HG03378 (cell line): Measurements from ENCODE around the gene ABL2.
"Not testable (repeated sequence)": the region's sequence is repeated elsewhere in the genome, so short reads cannot be mapped to it uniquely, and the experiment has no call there.

Source experiments
- ATAC-seq: cut with Tn5 transposase; IDR thresholded peaks from one replicate; pipeline ENCODE4 v1.9.1; 2021; ENCODE audit warnings: mild to moderate bottlenecking, moderate library complexity; ENCODE audit not compliant: unreplicated experiment

Gene ABL2

DNA sequence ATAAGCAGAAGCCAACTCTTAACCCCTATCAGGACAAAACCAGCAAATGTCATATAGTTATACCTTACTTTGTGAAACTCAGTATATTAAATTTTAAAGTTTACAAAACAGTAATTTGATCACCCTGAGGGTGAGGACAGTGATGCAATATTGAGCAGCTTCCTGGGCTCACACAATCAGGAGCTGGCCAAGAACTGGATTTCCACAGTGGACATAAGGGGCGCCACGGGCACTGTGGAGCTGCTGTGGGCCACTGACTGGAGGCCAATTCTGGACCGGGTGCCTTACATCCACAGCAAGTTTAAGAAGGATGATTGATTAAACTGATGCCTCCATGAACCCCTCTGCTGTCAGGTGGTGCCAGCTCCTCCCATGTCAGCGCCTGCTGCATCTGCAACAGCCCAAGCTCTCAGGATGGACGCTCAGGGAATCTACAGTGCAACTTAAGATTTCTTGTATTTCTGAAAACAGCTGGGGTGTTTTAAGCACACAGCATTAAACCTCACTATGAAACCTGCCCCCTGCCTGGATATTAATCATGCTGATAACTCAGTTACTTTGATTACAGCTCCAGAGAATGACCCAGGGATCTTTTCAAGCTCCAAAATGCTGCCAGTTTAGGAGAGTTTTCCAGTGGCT is 91.7 kb downstream of the ABL2 start:
- ATAC-seq = no peak

GRCh38 chr1:179135707-179136106 is 93.8 kb downstream of the ABL2 start:
- ATAC-seq = not testable (repeated sequence)

GRCh38 chr1:179135168-179135567 is 94.3 kb downstream of the ABL2 start:
- not testable (repeated sequence) for ATAC-seq

DNA sequence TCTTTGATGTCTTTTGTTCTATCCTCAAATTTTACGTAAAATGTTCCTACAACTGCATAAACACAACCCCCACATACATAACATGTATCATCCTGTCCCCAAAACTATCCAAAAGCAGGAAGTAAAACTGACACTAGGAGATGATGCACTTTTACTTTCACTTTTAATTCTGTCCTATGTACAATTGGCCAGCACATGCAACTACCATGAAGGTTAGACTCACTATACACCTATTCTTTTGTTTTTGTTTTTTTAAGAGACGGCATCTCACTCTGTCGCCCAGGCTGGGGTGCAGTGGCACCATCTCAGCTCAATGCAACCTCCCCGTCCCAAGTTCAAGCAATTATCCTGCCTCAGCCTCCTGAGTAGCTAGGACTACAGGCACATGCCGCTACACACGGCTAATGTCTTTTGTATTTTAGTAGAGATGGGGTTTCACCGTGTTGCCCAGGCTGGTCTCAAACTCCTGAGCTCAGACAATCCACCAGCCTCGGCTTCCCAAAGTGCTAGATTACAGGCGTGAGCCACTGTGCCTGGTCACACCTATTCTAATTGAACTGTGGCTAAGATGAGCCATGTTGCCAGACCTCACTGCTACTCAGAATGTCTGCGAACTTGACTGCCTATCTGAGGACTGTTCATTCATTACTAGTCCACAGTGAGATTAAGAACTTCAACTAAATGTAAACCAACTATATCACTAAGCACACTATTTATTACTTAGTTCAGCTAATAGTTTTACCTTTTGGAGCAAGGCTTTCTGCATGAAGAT is 99.6 kb downstream of the ABL2 start:
- peak; percentile 99 for ATAC-seq

DNA sequence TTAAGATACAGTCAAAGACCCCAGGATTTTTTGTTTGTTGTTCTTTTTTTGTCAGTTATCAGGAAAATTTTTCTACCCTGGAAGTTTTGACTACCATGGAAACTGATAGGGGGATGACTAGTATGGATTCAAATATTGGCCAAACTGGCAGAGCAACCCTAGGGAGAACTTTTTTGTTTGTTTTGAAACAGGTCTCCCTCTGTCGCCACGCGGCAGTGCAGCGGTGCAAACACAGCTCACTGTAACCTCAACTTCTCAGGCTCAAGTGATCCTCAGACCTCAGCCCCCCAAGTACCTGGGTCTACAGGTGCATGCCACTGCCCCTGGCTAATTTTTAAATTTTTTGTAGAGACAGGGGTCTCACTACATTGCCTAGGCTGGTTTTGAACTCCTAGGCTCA is 101.0 kb downstream of the ABL2 start:
- no peak for ATAC-seq

GRCh38 chr1:179127163-179127895 is 102.1 kb downstream of the ABL2 start:
- ATAC-seq = no peak

DNA sequence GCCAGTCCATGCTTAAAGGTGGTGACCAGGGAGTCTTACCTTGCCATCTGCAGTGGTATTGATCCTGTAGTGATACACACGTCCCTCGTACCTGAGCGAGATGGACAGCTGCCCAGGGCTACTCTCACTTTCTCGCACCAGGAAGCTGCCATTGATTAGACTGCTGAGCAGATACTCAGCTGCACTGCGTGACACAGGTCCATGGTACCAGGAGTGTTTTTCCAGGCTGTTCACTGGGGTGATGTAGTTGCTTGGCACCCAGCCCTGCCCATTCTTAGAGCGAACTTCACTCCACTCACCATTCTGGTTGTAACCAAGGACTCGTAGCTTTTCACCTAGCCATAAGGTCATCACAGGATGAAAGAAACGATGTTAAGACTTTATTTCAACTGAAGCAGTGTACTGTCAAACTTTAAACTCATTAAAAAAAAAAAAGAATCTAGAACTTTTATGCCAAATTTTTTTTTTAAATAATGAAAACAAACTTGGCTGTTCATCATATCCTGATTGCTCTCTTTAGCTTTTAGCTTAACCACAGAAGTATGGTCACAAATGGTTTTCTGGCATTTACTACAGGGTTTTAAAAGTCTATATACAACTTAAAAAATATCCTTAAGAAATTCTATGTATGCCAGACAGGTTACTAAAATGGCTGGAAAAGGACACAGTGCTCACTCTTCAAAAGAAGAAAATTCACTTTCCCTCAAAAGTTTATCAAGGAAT is 103.0 kb downstream of the ABL2 start:
- no peak for ATAC-seq

GRCh38 chr1:179124873-179125272 is 104.6 kb downstream of the ABL2 start:
- ATAC-seq = no peak

DNA sequence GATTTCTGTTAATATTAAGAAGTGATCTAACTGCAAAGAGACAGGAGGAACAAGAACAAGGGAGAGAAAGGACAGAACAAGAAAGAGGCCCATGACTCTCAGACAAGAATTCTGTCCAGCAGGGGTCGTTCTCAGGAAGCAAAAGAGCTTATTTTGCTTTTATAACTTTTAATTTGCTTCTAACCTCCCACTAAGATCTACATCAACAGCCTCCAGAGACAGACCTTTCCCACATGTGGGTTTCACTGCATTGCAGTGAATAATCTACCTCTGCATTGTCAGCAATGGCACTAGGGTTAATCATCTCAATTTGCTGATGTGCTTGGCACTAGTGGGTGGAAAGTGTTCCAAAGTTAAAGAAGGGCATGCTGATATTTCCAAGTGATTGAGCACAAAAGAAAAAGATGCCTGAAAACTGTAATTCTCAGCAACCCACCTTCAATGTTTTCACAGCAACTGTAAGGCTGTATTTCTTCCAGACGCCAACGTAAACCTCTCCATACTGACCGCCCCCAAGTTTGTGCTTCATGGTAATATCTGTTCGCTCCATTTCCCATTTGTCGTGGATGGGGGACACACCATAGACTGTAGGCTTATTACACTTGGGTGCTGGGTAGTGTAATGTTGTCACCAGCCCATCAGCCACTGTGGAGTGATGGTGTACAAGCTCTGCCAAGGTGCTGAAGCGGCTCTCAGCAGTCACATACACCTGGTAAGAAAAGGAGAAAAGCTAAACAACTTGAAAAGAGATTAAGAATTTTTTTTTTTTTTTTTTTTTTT is 108.1 kb downstream of the ABL2 start:
- ATAC-seq = no peak

DNA sequence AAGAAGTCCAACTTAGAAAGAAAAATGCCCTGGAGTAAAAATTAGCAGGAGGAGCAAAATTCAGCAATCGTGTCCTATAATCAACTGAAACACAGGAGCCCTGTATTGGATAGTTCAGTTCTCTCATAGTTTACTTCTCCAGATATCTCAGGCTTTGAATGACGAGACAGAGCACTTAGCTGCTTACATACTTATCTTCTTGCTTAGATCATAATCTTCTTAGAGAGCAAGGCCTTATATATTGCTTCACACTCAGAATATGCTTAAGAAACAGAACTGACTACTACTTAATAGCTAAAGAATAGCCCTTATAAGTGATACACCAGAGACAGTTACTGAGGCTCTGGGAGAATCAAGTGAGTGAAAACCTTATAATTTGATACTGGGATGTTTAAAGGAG is 108.7 kb downstream of the ABL2 start:
- no peak for ATAC-seq

DNA sequence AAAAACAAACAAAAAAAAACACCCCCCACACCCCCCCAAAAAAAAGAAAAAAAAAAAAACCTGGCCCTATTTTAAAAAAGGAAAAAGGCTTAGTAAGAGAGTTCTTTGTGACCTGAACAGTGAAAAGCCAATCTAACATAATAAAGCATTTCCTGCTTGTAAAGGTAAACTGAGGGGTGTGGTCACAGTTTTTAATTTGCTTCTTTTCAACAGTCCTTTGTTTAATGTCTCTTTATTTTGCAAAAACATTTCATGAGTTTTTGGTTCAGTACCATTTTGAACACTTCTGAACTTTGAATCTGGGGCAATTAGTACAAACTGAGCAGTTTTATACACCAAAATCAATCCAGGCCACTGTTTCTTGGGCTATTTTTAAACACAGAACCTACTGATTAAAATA is 110.0 kb downstream of the ABL2 start:
- ATAC-seq = no peak

- ATAC-seq = no peak
These were observed 114.3 kb downstream of the ABL2 start for GRCh38 chr1:179115181-179115580.

DNA sequence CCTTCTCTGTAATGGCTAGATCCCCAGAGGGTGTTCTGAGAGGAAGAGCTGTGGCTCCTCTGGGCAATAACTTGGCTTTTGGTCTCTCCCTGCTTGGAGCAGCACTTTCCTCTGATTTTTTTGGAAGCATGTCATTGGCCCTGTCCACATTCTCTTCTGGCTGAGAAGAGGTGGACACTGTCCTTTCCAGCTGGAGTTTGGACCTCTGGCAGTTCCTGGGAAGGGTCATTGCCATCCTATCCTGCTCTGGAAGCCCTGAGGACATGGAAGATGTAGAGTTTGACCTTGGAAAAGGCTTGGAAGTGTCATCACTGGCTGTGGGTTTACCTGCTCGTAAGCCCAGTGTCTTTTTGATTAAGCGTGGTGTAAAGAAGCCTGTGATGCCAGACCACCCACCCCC is 120.8 kb downstream of the ABL2 start:
- no peak for ATAC-seq

GRCh38 chr1:179107706-179108629 is 121.5 kb downstream of the ABL2 start:
- ATAC-seq = no peak

GRCh38 chr1:179105393-179105792 is 124.1 kb downstream of the ABL2 start:
- ATAC-seq = no peak

DNA sequence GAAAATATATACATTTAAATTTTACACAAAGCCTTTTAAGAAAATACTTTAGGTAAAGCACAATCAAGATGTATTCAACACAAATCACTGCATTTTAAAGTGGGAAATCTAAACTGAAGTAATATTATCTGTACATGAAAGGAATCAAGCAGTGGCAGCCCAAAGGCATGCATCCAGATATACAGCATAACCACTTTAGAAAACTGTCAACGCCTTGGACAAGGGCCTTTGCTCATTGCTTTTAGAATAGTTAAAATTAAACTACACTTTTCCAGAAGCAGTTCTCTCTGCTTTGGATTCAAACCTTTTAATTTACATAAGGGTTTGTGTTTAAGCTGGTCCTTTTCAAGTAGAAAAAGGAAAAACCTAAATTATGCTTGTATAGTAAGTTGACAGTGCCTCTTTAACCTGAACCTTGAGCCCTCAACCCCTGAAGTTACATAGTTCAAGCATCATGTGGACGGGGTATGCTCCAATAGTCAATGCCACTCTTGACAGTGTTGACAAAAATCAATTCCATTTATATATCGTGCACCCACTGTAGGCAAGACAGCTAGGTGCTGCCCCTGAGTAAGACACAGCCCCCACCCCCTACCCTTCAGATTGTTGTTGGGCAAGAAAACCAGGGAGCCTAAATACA is 124.7 kb downstream of the ABL2 start:
- ATAC-seq = no peak

DNA sequence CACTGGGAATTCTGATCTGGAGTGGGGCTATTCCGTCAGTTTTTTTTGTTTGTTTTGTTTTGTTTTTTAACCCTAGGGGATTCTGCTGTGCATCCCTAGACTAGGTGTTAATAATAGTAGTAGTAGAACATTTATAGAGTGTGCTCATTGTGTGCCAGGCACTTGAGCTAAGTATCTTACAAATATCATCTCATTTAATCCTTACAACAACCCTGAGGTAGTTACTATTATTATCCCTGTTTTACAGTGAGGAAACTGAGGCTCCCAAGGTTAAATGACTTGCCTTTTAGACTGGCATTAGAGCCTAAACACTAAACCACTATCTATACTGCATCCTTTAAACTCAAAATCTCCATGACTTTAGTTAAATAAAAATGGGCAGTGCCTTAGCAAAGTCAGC is 125.5 kb downstream of the ABL2 start:
- ATAC-seq = no peak

DNA sequence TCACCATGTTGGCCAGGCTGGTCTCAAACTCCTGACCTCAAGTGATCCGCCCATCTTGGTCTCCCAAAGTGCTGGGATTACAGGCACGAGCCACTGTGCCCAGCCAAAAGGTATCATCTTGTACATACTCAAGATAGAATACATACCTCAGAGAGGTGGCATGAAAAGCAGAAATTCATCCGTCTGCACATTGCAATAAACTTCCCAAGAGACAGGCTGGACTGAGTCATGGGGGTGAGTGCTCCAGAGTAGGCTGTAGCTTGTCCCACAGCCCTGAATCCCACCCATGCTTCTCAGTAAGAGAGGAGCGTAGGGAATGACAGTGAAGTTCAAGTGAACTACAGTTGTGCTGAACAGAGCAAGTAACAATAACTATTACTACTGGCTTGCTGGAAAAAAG is 127.9 kb downstream of the ABL2 start:
- no peak for ATAC-seq

DNA sequence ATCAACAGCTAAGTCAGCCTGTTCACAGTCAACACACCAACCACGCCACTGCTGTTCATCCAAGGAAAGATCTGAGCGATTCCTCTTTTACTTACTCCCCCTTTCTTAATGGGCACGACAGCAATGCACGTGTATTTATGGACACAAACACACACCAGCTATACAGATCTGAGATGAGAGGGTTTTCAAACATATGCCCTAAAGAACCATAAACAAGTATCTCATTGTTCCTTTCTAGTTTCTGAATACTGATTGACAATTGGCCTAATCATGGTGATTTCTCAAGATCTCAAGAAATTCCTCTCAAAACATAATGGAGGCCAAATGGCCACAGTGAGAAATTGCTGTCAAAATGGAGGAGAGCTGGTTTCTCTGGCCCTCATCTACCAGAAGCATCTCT is 129.6 kb downstream of the ABL2 start:
- no peak for ATAC-seq
